Measurements from ENCODE around the gene SCGB1D4.
"Not testable (repeated sequence)": the region's sequence is repeated elsewhere in the genome, so short reads cannot be mapped to it uniquely, and the experiment has no call there.

The SCGB1D4 gene

DNA sequence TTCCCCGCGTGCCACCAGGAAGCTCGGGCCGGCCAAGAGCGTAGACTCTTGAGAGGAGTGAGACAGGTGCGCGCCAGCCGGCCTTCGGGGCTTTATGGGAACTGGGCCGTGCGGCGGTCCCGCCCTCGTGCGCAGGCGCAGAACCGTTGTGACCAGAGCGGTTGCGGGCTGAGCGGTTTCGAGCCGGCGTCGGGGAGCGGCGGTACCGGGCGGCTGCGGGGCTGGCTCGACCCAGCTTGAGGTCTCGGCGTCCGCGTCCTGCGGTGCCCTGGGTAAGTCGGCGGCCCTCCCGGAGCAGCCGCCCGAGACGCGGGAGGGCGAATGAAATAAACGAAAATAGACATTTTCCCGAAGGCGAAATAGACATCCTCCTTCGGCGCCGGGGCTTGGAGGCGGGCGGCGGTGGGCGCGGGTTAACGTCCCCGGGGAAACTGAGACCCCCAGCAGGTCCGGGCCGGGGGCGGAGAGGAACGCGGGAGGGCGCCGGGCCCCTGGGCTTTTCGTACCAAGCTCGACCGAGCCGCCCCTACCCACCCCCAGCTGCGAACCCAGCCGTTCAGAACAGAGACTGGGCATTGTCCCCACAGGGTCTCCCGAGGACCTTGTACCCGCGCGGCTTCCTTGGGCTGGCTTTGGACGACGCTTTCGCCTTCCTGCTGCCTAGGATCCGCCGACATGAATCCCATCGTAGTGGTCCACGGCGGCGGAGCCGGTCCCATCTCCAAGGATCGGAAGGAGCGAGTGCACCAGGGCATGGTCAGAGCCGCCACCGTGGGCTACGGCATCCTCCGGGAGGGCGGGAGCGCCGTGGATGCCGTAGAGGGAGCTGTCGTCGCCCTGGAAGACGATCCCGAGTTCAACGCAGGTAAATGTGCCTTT lies 38.7 kb upstream of the SCGB1D4 start, which contains the start of gene ASRGL1:
TSS of gene ASRGL1 (plus strand) at position 146 of the 879 bp plus-strand sequence. CDS start at position 676, 530 bp downstream.
- Histone ChIP-seq H3K36me3 (ENCODE audit: insufficient read depth, low read length) (no peaks in the 10 kb centered on the region), H4K20me1 (ENCODE audit: insufficient read depth, low read length) (no peaks in the 10 kb centered on the region), H3K4me1 (ENCODE audit: insufficient read depth, low read length, severe bottlenecking) (no peaks in the 10 kb centered on the region), H3K27me3 (ENCODE audit: insufficient read depth, low read length) (0 out of 2 replicates have a peak, but pooled peaks cover 5% of the 10 kb centered on the region), H3K4me2 (ENCODE audit: low read length) (no peak within 1 kb of the TSS), H3K4me3 (ENCODE audit: low read depth, low read length, poor library complexity, severe bottlenecking) (no peak within 1 kb of the TSS), H3F3A (ENCODE audit: insufficient read depth, low read length) (no peaks in the 10 kb centered on the region), H3K27ac (ENCODE audit: low read depth, low read length, poor library complexity, severe bottlenecking) (no peak within 1 kb of the TSS), H3K9me3 (ENCODE audit: low read length) (no peaks in the 10 kb centered on the region), H3K9me2 (ENCODE audit: low read depth, low read length) (no peaks in the 10 kb centered on the region), H2AFZ (ENCODE audit: low read length) (no peak within 1 kb of the TSS), H3K9ac (ENCODE audit: low read length) (no peak within 1 kb of the TSS), H3K79me2 (ENCODE audit: insufficient read depth, low read length) (no peaks in the 10 kb centered on the region)
- no peak for TF ChIP-seq EZH2 (IDR thresholded peaks at IDR 0.05; ENCODE audit: borderline replicate concordance, low read length)
- TF ChIP-seq, protein P1, sequence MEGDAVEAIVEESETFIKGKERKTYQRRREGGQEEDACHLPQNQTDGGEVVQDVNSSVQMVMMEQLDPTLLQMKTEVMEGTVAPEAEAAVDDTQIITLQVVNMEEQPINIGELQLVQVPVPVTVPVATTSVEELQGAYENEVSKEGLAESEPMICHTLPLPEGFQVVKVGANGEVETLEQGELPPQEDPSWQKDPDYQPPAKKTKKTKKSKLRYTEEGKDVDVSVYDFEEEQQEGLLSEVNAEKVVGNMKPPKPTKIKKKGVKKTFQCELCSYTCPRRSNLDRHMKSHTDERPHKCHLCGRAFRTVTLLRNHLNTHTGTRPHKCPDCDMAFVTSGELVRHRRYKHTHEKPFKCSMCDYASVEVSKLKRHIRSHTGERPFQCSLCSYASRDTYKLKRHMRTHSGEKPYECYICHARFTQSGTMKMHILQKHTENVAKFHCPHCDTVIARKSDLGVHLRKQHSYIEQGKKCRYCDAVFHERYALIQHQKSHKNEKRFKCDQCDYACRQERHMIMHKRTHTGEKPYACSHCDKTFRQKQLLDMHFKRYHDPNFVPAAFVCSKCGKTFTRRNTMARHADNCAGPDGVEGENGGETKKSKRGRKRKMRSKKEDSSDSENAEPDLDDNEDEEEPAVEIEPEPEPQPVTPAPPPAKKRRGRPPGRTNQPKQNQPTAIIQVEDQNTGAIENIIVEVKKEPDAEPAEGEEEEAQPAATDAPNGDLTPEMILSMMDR (IDR thresholded peaks at IDR 0.05; ENCODE audit: low read length) = no peak

DNA sequence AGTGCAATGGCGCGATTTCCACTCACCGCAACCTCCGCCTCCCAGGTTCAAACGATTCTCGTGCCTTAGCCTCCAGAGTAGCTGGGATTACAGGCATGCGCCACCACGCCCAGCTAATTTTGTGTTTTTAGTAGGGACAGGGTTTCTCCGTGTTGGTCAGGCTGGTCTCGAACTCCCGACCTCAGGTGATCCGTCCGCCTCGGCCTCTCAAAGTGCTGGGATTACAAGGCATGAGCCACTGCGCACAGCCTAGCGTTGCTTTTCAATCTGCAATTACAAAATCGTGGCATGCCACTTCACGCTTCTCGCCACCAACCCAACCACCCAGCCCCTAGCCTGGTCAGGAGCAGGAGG lies 38.1 kb upstream of the SCGB1D4 start:
- H3K4me3 ChIP-seq (ENCODE audit: low read depth, low read length, poor library complexity, severe bottlenecking); H3K9ac ChIP-seq (ENCODE audit: low read length); H3K4me2 ChIP-seq (ENCODE audit: low read length); H3K36me3 ChIP-seq (ENCODE audit: insufficient read depth, low read length); H4K20me1 ChIP-seq (ENCODE audit: insufficient read depth, low read length); H2AFZ ChIP-seq (ENCODE audit: low read length); H3K4me1 ChIP-seq (ENCODE audit: insufficient read depth, low read length, severe bottlenecking); H3K9me2 ChIP-seq (ENCODE audit: low read depth, low read length); H3K79me2 ChIP-seq (ENCODE audit: insufficient read depth, low read length); H3F3A ChIP-seq (ENCODE audit: insufficient read depth, low read length); H3K27me3 ChIP-seq (ENCODE audit: insufficient read depth, low read length); H3K27ac ChIP-seq (ENCODE audit: low read depth, low read length, poor library complexity, severe bottlenecking); H3K9me3 ChIP-seq (ENCODE audit: low read length): not testable (repeated sequence)

- no peaks in the 10 kb centered on the region for H3K79me2 ChIP-seq (ENCODE audit: insufficient read depth, low read length)
- no peak overlapping the region for H3K27ac ChIP-seq (ENCODE audit: low read depth, low read length, poor library complexity, severe bottlenecking)
- H3F3A ChIP-seq (ENCODE audit: insufficient read depth, low read length) = no peaks in the 10 kb centered on the region
- H3K27me3 ChIP-seq (ENCODE audit: insufficient read depth, low read length) = no peaks in the 10 kb centered on the region
- H2AFZ ChIP-seq (ENCODE audit: low read length) = no peak overlapping the region
- no peak overlapping the region for H3K9ac ChIP-seq (ENCODE audit: low read length)
- no peaks in the 10 kb centered on the region for H3K9me2 ChIP-seq (ENCODE audit: low read depth, low read length)
- H3K36me3 ChIP-seq (ENCODE audit: insufficient read depth, low read length) = no peaks in the 10 kb centered on the region
- no peaks in the 10 kb centered on the region for H3K9me3 ChIP-seq (ENCODE audit: low read length)
- no peak overlapping the region for H3K4me2 ChIP-seq (ENCODE audit: low read length)
- no peak for TF ChIP-seq EZH2 (IDR thresholded peaks at IDR 0.05; ENCODE audit: borderline replicate concordance, low read length)
- TF ChIP-seq, protein P1 (IDR thresholded peaks at IDR 0.05; ENCODE audit: low read length) = no peak
- no peak overlapping the region for H3K4me3 ChIP-seq (ENCODE audit: low read depth, low read length, poor library complexity, severe bottlenecking)
- no peaks in the 10 kb centered on the region for H4K20me1 ChIP-seq (ENCODE audit: insufficient read depth, low read length)
- H3K4me1 ChIP-seq (ENCODE audit: insufficient read depth, low read length, severe bottlenecking) = no peaks in the 10 kb centered on the region
These were observed 34.9 kb upstream of the SCGB1D4 start for GRCh38 chr11:62333768-62334167.

DNA sequence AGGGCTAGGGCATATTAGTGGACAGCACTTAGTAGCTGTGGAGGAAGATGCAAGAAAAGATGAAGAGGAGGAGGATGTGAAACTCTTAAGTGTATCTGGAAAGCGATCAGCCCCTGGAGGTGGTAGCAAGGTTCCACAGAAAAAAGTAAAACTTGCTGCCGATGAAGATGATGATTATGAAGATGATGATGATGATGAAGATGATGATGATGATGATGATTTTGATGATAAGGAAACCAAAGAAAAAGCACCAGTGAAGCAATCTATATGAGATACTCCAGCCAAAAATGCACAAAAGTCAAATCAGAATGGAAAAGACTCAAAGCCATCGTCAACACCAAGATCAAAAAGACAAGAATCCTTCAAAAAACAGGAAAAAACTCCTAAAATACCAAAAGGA lies 32.4 kb upstream of the SCGB1D4 start:
- H3K27ac ChIP-seq (ENCODE audit: low read depth, low read length, poor library complexity, severe bottlenecking); H3K9ac ChIP-seq (ENCODE audit: low read length); H2AFZ ChIP-seq (ENCODE audit: low read length); H3K27me3 ChIP-seq (ENCODE audit: insufficient read depth, low read length); H3K9me3 ChIP-seq (ENCODE audit: low read length); H3K79me2 ChIP-seq (ENCODE audit: insufficient read depth, low read length); H3K36me3 ChIP-seq (ENCODE audit: insufficient read depth, low read length); H3K4me2 ChIP-seq (ENCODE audit: low read length); H3K9me2 ChIP-seq (ENCODE audit: low read depth, low read length); H4K20me1 ChIP-seq (ENCODE audit: insufficient read depth, low read length); H3F3A ChIP-seq (ENCODE audit: insufficient read depth, low read length); H3K4me1 ChIP-seq (ENCODE audit: insufficient read depth, low read length, severe bottlenecking); H3K4me3 ChIP-seq (ENCODE audit: low read depth, low read length, poor library complexity, severe bottlenecking): not testable (repeated sequence)

DNA sequence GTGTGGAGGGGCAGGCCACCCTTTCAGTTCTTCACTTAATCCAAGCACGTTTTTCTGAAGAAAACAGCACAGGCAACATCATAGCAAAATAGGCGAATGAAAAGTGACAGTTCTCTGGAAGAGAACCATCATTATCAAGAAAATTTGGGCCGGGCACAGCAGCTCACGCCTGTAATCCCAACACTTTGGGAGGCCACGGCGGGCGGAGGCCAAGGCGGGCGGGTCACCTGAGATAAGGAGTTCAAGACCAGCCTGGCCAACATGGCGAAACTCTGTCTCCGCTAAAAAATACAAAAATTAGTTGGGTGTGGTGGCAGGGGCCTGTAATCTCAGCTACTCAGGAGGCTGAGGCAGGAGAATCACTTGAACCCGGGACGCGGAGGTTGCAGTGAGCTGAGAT lies 28.7 kb upstream of the SCGB1D4 start:
- not testable (repeated sequence) for H2AFZ ChIP-seq (ENCODE audit: low read length); H4K20me1 ChIP-seq (ENCODE audit: insufficient read depth, low read length); H3K9ac ChIP-seq (ENCODE audit: low read length); H3K9me2 ChIP-seq (ENCODE audit: low read depth, low read length); H3K4me2 ChIP-seq (ENCODE audit: low read length); H3F3A ChIP-seq (ENCODE audit: insufficient read depth, low read length); H3K9me3 ChIP-seq (ENCODE audit: low read length); H3K4me3 ChIP-seq (ENCODE audit: low read depth, low read length, poor library complexity, severe bottlenecking); H3K4me1 ChIP-seq (ENCODE audit: insufficient read depth, low read length, severe bottlenecking); H3K27ac ChIP-seq (ENCODE audit: low read depth, low read length, poor library complexity, severe bottlenecking); H3K27me3 ChIP-seq (ENCODE audit: insufficient read depth, low read length); H3K36me3 ChIP-seq (ENCODE audit: insufficient read depth, low read length); H3K79me2 ChIP-seq (ENCODE audit: insufficient read depth, low read length)

DNA sequence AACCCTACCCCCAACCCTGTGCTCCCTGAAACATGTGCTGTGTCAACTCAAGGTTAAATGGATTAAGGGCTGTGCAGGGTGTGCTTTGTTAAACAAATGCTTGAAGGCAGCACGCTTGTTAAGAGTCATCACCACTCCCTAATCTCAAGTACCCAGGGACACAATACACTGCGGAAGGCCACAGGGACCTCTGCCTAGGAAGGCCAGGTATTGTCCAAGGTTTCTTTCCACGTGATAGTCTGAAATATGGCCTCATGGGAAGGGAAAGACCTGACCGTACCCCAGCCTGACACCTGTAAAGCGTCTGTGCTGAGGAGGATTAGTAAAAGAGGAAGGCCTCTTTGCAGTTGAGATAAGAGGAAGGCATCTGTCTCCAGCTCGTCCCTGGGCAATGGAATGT lies 27.8 kb upstream of the SCGB1D4 start:
- not testable (repeated sequence) for H3K36me3 ChIP-seq (ENCODE audit: insufficient read depth, low read length); H3K9me3 ChIP-seq (ENCODE audit: low read length); H3K79me2 ChIP-seq (ENCODE audit: insufficient read depth, low read length); H3K9me2 ChIP-seq (ENCODE audit: low read depth, low read length); H3K4me2 ChIP-seq (ENCODE audit: low read length); H3F3A ChIP-seq (ENCODE audit: insufficient read depth, low read length); H2AFZ ChIP-seq (ENCODE audit: low read length); H3K9ac ChIP-seq (ENCODE audit: low read length); H3K27ac ChIP-seq (ENCODE audit: low read depth, low read length, poor library complexity, severe bottlenecking); H3K4me3 ChIP-seq (ENCODE audit: low read depth, low read length, poor library complexity, severe bottlenecking); H4K20me1 ChIP-seq (ENCODE audit: insufficient read depth, low read length); H3K27me3 ChIP-seq (ENCODE audit: insufficient read depth, low read length); H3K4me1 ChIP-seq (ENCODE audit: insufficient read depth, low read length, severe bottlenecking)

All from OCI-LY1 (cell line).